PC-9 (cell line): ENCODE data around the gene ARMC9.

ENCODE experiments used
- CTCF ChIP-seq: fragments of 200-600 bp; sonication (generic); conservative IDR thresholded peaks from 2 replicates; pipeline ENCODE4 v1.6.1; 2017; ENCODE audit warnings: mixed run types, antibody characterized with exemption, mild to moderate bottlenecking, moderate library complexity
- EZH2 ChIP-seq: fragments of 200-600 bp; sonication (generic); IDR thresholded peaks from 2 replicates; pipeline ENCODE4 v1.8.0; 2017; ENCODE audit warnings: antibody characterized with exemption, low read depth

DNA sequence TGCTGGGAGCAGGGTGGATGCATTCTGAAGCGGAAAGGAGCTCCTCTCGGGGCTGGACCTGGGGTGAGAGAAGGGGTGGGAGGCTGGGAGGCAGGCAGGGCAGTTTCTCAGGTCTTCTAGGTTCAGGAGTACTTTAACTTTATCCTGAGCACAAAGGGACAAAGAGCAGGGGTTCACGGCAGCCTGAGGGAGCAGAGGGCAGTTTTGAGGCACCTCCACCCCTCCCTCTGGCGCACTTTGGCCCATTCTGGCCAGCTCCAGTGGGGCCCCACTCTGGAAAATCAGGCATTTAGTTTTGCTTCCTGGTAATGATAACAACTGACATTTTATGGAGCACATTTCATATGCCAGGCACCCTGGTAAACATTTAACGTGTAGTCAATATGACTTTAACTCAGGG is 211.3 kb downstream of the ARMC9 start:
- TF ChIP-seq CTCF (no peak), EZH2 (no peak)
